Activated CD8-positive, alpha-beta memory T cell treated with anti-CD3 and anti-CD28 coated beads, Interleukin-2, amount 50 U/mL, for 48 hours (primary cell): Measurements from ENCODE around the gene FNBP1.
"Not testable (repeated sequence)": the region's sequence is repeated elsewhere in the genome, so short reads cannot be mapped to it uniquely, and the experiment has no call there.

Source experiments
- DNase-seq: peaks from one replicate; pipeline ENCODE4 v3.0.0-alpha.2; 2020

FNBP1 gene

DNA sequence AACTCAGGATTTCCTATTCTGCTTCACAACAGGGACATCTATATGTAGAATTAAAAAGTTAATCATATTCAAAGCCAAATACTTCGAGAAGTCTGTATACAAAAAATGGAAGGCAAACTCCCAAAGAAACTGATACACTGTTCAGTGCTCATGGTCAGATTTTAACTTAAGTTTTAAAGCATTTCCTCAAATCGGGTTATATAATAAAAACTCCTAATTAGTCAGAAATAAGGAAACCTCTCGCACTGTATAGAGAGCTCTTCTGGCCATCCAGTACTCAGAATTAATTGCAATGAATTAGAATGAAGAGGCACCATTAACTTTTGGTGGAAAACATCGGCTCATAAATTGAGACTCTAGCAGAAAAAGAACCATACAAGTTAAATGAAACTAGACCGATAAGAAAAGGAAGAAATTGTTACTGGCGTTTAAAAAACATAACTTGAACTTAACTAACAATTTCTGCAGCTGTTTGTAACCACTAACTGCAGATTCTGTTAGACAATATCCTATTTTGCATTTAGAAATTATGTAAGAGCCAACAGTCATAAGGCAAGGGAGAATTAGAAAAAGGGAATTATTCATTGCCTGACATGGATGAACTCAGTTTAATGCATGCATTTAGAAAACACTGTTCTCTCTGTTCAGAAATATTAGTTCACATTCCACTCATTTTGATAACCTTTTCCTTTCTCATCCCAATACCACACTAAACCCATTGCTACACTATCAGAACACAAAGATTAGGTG lies 96.6 kb downstream of the FNBP1 start:
- no peak for DNase-seq

DNA sequence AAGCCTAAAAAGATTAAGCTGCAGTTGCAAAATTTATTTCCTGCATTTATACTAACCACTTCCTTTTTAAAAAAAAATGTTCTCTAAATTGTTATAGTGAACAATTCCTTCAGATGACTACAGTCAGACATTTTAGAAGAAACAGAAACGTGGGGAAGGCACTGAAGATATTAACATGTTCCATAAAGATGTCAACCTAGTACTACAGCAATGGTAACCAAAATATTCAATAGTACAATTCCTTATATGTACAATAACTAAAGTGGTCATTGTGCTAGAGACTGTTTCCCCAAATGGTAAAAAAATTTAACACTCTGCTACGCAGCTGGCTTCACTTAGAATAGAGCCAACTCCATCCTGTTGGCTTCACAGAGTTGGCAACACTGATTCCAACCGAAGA lies 97.7 kb downstream of the FNBP1 start:
- no peak for DNase-seq

DNA sequence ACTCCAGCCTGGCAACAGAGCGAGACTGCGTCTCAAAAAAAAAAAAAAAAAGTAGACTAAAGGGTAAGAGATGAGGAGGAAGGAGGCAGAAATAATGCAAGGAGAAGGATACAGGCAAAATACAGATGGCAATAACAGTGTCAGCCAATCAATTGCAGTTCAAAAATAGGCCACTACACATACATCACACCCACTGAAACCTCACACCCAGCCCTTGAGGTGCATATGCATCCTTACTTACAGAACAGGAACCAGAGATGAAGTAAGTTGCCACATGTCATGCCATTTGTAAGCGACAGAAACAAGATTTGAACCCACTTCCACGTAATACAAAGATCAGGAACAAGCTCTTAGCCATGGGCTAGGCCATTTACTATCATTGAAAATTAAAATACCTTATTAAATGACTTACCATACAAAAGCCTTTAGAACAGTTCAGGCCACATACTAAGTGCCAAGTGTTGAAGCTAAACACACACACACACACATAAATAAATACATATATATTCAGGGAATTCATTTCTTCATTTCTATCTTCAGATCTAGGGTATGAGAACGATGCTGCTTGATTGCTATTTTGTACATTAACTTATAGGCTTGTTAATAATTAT lies 98.4 kb downstream of the FNBP1 start:
- no peak for DNase-seq

DNA sequence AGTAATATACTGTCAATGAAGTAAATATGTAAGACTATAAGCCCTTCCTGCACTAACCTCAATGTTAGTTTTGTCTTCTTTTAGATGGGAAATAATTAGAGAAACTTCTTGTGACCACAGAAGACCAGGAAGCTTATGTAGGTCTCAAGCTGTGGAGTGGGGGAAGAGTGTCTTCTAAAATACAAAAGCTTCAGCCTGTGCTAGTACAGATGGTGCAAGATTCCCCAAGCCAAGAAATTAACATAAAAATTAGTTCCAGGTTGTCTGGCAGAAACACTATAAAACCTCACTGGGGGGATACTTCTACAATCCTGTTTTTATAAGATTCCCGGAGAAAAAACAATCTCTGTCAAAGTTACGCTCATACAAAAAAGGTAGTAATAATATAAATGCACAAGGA lies 103.6 kb downstream of the FNBP1 start:
- no peak for DNase-seq

DNA sequence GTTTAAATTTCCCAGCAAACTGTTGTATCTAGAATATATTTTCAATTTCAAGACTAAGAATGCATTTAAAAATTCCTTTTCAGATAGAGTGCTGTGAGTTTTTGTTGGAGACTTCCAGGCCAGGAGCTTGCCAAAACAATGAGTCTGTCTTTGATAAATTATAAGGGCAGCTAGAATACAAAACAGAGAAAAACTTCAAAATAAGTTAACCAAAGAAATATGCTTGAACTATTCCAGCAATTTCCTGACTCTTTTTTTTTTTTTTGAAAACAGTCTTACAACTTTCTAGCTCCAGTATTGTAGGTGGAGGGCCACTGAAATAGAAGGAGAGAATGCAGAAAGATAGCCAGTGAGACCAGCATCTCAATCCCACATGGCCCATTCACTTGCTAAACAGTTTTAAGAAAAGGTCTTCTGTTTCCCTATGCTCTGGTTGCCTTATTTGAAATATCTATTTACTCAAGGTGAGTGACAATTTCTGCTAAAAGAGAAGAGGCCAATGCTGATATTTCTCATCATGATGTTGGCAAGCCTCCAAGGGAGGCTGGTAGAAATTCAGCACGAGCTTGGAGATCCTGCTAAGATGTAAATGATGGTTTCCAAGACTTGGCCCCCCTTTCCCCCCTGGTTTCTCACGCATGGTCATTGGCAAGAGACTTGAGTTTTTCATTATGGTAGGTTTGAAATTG lies 104.6 kb downstream of the FNBP1 start:
- no peak for DNase-seq

DNA sequence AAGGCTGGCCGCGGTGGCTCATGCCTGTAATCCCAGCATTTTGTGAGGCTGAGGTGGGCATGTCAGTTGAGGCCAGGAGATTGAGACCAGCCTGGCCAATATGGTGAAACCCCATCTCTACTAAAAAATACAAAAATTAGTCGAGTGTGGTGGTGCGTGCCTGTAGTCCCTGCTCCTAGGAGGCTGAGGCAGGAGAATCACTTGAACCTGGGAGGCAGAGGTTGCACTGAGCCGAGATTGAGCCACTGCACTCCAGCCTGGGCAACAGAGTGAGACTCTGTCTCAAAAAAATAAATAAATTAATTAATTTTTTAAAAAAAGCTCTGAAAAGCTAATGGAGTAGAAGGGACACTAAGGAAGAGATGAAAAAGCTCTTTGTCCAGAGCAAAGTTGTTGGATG lies 105.1 kb downstream of the FNBP1 start:
- DNase-seq, result not testable (repeated sequence)

DNA sequence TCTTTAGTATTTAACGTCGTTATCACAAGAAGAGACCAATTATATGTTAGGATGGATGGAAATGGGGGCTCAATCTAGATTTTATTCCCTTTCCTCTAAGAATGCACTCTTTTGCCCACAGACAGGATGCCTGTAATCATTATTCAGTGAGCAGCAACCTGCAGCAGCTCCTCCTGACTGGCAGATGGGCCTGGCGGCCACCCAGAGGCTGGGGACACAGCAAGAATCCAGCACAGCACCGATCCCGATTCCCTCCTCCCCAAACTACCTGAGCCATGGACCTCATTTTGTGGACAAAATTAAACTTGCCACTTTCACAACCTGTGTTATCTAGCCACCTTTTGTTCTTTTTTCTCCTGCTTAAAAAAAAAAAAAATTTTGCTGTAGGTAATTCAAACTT lies 106.8 kb downstream of the FNBP1 start:
- no peak for DNase-seq

DNA sequence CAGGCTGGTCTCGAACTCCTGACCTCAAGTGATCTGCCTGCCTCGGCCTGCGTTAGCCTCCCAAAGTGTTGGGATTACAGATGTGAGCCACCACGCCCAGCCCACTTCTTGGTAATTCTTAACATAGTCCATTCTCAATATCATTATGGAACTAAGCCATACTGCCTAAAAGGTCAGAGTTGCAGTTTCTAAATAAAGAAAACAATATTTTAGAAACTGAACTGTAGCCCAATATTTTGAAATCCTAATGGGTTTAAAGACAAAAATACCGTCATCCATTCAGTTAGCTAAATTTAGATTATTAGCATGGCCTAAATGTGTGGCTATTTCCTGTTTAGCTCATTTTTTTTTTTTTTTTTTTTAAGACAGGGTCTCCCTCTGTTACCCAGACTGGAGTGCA lies 108.2 kb downstream of the FNBP1 start:
- no peak for DNase-seq

DNA sequence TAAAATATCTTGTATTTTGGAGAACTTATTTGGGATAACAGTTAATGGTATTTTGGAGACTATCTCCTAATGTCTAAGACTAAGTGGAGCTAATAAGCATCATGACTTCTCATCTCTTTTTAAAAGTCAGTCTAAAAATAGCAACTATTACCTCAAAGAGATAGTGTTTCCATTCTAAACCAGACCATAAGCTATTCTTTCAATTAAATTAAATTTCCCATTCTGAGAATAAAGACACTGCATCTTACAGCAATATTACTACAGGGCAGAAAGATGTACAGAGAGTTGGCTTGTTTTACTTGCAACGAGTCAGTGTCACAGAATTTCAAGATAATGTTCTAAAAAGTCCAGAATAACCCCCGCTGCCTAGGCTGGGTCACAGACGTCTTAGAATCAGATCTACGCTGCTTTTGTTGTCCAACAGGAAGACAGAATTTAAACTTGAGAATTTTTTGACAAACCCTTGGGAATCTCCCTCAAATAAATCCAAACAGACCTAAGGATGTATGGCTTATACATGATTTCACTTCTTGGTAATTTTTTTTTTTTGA lies 108.9 kb downstream of the FNBP1 start:
- DNase-seq, result no peak

DNA sequence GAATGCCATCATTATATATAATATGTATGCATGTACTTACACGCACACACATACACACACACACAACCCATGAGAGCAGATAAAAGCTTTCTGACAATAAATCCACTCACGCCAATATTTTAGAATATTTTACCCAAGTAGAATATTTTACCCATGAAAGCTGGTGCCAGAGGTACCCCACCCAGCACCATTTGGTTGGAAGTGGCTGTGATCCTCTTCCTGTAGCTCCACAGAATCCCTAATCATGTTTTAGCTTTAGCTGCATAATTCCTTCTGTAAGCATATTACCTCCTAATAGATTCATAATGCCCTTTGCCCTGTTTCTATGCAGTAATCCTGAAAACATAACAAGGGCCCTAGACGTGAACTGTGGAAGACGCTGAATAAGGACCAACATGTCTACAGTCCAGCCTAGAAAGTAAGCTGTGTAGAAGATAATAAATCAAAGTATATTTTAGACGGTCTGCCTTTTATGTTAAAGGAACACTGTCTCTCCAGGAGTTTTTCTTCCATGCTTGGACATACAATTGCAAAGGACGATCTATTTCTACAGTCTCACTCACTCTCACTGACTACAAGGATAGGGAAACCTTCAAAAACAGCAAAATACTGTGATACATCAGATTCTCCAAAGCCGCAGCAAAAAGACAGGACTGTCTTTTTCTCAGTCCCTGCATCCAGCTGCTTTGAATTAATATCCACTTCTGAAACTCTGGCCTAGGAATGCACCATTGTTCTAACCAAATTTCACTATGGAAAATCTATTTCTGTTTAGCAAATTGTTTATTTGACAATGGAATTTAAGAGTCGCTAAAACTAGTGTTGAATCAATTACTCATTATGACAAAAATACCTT lies 109.6 kb downstream of the FNBP1 start:
- no peak for DNase-seq

DNA sequence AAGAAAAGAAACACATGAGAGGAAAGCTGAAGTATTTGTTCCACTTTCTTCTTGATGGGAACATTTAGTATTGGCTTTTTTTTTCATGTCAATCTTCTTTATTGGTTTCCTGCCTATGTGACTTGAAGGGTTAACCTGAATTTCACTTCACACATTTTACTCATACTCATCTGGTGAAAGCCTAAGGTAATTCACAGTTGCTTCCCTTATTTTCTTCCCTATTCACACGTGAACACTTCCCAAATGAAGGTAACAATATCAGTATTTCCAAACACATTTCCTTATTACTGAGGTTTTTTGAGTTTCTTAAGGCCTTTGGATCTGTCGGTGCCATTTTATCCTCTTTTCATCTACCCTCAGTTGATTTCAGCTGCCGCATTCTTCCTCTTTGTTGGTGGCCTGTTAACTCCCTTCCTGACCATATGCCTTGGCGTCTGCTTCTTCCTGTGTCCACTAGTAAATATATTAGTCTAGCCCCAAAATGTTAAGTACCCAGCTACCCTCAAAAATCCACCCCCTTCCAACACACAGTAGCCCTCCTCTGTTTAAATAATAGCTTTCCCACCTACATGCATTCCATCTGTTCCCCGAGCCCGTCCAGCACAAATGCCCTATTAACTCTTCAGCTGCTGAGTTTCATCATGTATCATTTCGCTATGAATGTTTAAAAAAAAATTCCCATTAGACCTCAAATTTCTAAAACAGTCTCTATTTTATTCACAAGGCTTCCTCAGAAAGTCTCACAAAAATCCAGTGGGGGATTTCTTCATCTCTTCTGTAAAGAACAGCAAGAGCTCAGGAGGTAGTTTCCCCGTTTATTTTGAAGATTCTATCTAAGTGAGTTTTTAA lies 110.5 kb downstream of the FNBP1 start:
- DNase-seq, result no peak

DNA sequence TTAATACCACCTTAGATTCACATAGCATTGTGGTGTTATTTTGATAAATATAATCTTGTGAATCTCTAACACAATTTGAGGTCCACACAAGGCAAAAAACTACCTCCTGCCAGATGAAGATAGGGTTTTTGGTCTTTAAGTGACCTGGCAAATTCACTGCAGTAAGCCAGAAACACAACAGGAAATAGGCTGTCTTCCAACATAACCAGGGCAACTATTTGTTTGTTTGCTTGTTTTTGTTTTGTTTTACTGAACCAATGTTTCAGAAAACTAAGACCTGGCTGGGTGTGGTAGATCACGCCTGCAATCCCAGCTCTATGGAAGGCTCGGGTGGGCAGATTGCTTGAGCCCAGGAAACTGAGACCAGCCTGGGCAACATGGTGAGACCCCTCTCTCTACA lies 112.2 kb downstream of the FNBP1 start:
- no peak for DNase-seq

DNA sequence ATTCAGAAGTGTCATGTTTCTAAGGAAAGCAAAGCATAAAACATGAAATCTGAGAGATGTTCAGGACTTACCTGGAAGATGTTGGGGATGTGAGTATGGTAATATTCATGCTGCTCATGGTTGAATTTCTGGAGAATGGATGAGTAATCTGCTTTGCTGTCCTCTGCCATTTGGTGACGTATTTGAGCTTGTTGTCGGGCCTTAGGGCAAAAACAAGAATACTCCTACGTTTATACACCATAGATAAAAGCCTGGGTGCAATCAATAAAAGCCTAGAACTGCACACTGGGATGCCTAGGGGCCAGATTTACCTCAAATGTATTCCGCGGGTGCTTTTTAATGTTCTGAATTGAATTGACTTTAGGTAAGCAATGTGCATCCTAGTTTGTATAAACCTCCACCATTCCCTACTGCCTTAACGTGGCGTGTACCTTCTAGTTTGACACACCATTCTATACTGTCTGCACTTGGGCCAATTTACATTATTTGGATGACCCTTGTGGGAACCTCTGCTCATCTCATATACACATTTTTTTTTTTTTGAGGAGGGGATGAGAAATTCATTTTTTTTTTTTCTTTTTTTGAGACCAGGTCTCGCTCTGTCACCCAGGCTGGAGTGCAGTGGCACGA lies 113.4 kb downstream of the FNBP1 start:
- DNase-seq, result no peak

DNA sequence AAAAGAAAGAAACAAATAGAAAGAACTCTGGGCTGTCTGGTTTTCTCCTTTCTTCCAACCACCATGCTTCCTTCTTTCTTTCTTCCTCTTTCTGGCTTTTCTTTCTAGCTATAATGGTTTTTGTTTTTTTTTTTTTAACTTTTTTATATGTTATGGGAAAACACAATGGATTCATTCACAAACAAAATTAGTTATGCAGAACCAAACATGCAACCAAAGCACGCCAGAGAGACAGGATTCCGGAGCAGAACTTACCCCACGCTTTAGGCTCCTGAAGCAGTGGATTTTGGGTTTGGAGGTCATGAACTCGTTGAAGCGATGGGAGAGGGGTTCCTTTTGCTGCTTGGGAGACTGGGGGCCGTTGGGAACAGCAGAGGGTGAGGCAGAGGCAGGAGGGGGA lies 119.4 kb downstream of the FNBP1 start:
- DNase-seq, result no peak

DNA sequence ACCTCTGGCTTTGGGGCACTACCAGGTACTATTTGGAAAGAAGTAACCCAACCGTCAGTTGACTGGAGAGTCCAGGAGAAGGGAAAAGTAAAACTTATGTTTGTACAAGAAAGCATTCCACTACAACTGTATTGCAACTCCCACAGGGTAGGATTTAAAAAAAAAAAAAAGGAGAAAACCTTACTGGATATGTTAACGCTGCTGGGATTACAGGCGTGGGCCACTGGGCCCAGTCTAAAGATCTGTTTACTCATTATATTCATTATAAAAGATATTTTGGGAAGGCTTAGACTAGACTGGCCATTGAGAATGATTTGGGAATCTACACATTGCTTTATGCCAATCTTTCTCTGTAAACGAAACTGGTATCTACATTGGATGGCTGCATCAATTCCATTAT lies 121.1 kb downstream of the FNBP1 start:
- no peak for DNase-seq

DNA sequence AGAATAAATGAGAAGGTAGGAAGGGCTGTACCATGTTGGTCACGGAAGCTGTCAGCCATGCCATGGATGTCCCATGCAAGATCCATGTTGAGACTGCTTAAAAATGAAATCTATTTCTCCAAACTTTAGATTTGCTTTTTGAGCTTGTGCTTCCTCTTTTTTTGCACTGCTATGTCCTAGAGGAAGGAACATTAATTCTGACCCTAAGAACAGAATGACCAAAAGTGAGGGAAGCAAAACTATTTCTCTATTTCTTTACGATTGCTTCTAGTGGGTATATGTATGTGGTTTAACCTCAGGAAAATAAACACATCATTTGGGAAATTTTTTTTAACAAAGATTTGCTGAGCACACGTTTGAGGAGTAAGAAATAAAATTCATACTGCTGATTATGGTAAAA lies 123.1 kb downstream of the FNBP1 start:
- DNase-seq, result no peak

DNA sequence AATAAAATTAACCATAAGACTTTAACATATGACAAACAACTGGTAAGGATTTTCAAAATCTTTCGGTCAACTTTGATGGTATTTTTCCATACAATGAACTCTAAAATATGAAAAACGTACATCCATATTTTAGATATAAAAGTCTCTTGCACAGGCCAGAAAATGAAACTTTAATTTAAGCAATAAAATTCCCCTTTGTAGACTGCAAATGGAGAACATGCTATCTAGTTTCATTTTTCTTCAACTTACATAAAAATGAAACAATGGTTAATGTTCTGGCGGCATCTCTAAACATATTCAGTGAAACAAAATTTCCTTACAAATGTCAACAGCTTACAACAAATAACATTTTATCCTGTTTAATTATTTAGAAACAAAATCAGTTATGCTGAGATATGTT lies 123.7 kb downstream of the FNBP1 start:
- no peak for DNase-seq

DNA sequence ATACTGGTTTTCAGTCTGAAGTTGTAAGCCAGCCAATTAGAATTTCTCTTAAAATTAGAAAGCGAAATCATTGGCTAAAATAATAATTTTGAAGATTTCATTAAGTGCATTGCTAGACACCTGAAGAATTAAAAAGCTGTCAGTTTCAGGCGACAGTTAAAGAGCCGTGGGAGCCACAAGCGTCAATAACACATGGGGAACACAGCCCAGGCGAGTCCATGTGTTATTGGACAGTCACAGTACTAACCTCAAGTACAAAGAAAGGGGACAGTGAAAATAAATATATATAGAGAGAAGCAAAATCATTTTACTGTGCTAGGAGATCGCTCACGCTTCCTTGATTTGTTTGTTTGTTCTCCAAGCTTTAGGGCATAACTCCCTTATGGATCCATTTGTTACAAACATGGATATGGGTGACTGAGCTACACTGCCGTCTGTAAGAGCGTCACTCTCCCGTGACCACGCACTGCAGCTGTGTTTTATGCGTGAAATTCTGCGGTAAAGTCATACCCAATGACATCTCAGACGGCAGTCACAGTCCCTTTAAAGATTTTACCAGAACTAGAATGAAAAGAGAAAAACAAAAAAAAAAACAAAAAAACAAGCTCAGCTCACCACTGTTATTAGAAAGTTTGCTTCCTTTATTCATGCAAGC lies 124.6 kb downstream of the FNBP1 start:
- DNase-seq, result no peak

DNA sequence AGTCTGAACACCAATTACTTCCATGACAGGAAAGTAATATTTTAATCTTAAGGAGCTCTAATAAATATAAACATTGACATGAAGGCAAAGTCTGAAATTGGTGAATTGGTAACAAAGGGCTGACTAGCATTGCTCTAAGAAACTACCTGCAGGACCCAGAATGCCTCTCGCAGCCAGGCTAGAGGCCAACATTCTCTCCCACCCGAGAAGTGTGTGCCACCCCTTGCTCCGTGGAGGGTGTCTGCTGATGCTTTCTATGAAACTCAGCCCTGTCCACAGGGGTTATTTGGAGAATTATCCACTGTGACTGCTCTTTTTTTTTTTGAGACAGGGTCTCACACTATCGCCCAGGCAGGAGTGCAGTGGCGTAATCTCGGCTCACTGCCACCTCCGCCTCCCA lies 126.3 kb downstream of the FNBP1 start:
- DNase-seq, result no peak

DNA sequence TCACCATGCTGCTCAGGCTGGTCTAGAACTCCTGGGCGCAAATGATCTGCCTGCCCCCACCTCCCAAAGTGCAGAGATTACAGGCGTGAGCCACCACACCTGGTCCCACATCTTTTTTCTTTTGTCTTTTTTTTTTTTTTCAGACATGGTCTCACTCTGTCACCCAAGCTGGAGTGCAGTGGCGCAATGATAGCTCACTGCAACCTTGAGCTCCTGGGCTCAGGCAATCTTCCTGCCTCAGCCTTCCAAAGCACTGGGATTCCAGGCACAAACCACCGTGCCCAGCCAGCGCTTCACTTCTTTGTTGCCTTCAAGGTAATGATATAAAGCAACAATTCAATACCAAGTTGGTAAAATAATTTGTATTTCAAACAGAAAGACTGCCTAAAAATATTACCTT lies 128.9 kb downstream of the FNBP1 start:
- no peak for DNase-seq
